Fibroblast of the aortic adventitia (primary cell): Measurements from ENCODE around the gene PIEZO1. TPM values are rescaled to one million over a fixed set of nuclear protein-coding genes. Genes with fewer than 3 reads are reported as not detected.

ENCODE experiments used
- DNase-seq: peaks from one replicate; pipeline ENCODE4 v3.0.0-alpha.2; 2010; ENCODE audit warnings: low read depth
- H3K4me3 ChIP-seq: 2 replicates; pipeline ENCODE4 v1.5.1; 2011; ENCODE audit warnings: low read depth, mild to moderate bottlenecking, control low read depth, low read length, moderate library complexity
- CTCF ChIP-seq: IDR thresholded peaks from 2 replicates; pipeline ENCODE4 v1.5.1; 2011; ENCODE audit warnings: mild to moderate bottlenecking, low read length, control low read depth, inconsistent platforms; ENCODE audit not compliant: insufficient read depth
- total RNA-seq: library from RNA; depleted of rRNA; stranded (reverse); fragments of >200 nt; gene quantifications from 2 replicates; pipeline ENCODE4 v1.2.3, GENCODE V29; 2012; ENCODE audit warnings: low replicate concordance

The PIEZO1 gene
- total RNA-seq, 1 donor: 143 TPM

- TF ChIP-seq CTCF: no peak
- H3K4me3 ChIP-seq: no peak overlapping the region
- DNase-seq: no peak
Measured at GRCh38 chr16:88742896-88743605, 42.0 kb downstream of the PIEZO1 start.

GRCh38 chr16:88741368-88741767 lies 43.7 kb downstream of the PIEZO1 start:
- TF ChIP-seq CTCF: no peak
- H3K4me3 ChIP-seq: no peak overlapping the region
- no peak for DNase-seq

- no peak overlapping the region for H3K4me3 ChIP-seq
- DNase-seq: no peak
- TF ChIP-seq CTCF: no peak
Measured at GRCh38 chr16:88740727-88741055, 44.3 kb downstream of the PIEZO1 start.

- H3K4me3 ChIP-seq: no peak overlapping the region
- no peak for TF ChIP-seq CTCF
- DNase-seq: no peak
Measured at GRCh38 chr16:88739977-88740726, 44.9 kb downstream of the PIEZO1 start.

GRCh38 chr16:88739139-88739976 lies 45.7 kb downstream of the PIEZO1 start:
- DNase-seq: no peak
- no peak overlapping the region for H3K4me3 ChIP-seq
- no peak for TF ChIP-seq CTCF

GRCh38 chr16:88738151-88739084 lies 46.6 kb downstream of the PIEZO1 start:
- no peak for TF ChIP-seq CTCF
- H3K4me3 ChIP-seq: no peak overlapping the region
- DNase-seq: no peak
